Endodermal cell (in vitro differentiated cells): ENCODE results near the gene DYRK1A. TPM values are rescaled to one million over a fixed set of nuclear protein-coding genes. Genes with fewer than 3 reads are reported as not detected.

Source experiments
- DNase-seq: peaks from one replicate; pipeline ENCODE4 v3.0.0-alpha.2; 2017
- H3K27ac ChIP-seq: 2 replicates; pipeline ENCODE4 v1.5.1; 2013; ENCODE audit warnings: mild to moderate bottlenecking, low read depth, low read length, moderate library complexity
- H3K27me3 ChIP-seq: 2 replicates; pipeline ENCODE4 v1.6.1; 2013; ENCODE audit warnings: mild to moderate bottlenecking, low read length, moderate library complexity; ENCODE audit not compliant: insufficient read depth, control insufficient read depth, poor library complexity, severe bottlenecking
- H3K36me3 ChIP-seq: 2 replicates; pipeline ENCODE4 v1.7.0; 2013; ENCODE audit warnings: mild to moderate bottlenecking, low read length, moderate library complexity; ENCODE audit not compliant: control insufficient read depth, insufficient read depth
- H3K4me1 ChIP-seq: one replicate; pipeline ENCODE4 v1.7.0; 2013; ENCODE audit warnings: low read length; ENCODE audit not compliant: control insufficient read depth, insufficient read depth
- H3K4me3 ChIP-seq: 2 replicates; pipeline ENCODE4 v1.5.1; 2013; ENCODE audit warnings: mild to moderate bottlenecking, low read length, moderate library complexity
- H3K9ac ChIP-seq: 2 replicates; pipeline ENCODE4 v1.6.1; 2013; ENCODE audit warnings: mild to moderate bottlenecking, low read length, moderate library complexity; ENCODE audit not compliant: poor library complexity, severe bottlenecking; ENCODE audit errors: extremely low read depth
- H3K9me3 ChIP-seq: 2 replicates; pipeline ENCODE4 v1.6.1; 2013; ENCODE audit warnings: mild to moderate bottlenecking, low read length, moderate library complexity; ENCODE audit not compliant: control insufficient read depth
- H3K27ac Mint-ChIP-seq: 2 replicates; pipeline ENCODE4 v1.8.0; 2020; ENCODE audit warnings: mixed read lengths
- H3K27me3 Mint-ChIP-seq: 2 replicates; pipeline ENCODE4 v1.8.0; 2021; ENCODE audit warnings: mild to moderate bottlenecking, mixed read lengths; ENCODE audit not compliant: insufficient read depth
- H3K36me3 Mint-ChIP-seq: 2 replicates; pipeline ENCODE4 v1.8.0; 2020; ENCODE audit warnings: low read depth, mixed read lengths
- H3K4me1 Mint-ChIP-seq: 2 replicates; pipeline ENCODE4 v1.8.0; 2020; ENCODE audit warnings: mixed read lengths
- H3K4me3 Mint-ChIP-seq: 2 replicates; pipeline ENCODE4 v1.8.0; 2020; ENCODE audit warnings: mild to moderate bottlenecking, moderate library complexity, mixed read lengths
- H3K9me3 Mint-ChIP-seq: 2 replicates; pipeline ENCODE4 v1.8.0; 2020; ENCODE audit warnings: mild to moderate bottlenecking, mixed read lengths
- CTCF ChIP-seq: fragments of 200-600 bp; sonication (generic); conservative IDR thresholded peaks from 2 replicates; pipeline ENCODE4 v1.5.0; 2021; ENCODE audit warnings: antibody characterized with exemption, mild to moderate bottlenecking
- WGBS, 2 experiments: methylation state at CpG; one replicate each; pipeline versions ENCODE4 v1.1.5 to v1.1.7; 2013; ENCODE audit warnings: missing lambda C conversion rate in 2 of 2, mixed read lengths in 1 of 2; ENCODE audit not compliant: insufficient coverage in 1 of 2, insufficient read length in 1 of 2; 5-methylcytosine and 5-hydroxymethylcytosine counted together
- total RNA-seq, 2 donors: library from RNA; stranded (reverse); fragmentation: NEBNext Ultra II Directional in 1 of 2; extraction: Animal tissue kit (Norgen Biotek cat#: 25700) in 1 of 2; gene quantifications; 2 replicates in 1 of 2; 3 replicates in 1 of 2; pipeline ENCODE4 v1.2.1, GENCODE V29; 2021

The DYRK1A gene
- total RNA-seq, 2 donors from 2014 or later = 73.9 to 75.2 TPM

DNA sequence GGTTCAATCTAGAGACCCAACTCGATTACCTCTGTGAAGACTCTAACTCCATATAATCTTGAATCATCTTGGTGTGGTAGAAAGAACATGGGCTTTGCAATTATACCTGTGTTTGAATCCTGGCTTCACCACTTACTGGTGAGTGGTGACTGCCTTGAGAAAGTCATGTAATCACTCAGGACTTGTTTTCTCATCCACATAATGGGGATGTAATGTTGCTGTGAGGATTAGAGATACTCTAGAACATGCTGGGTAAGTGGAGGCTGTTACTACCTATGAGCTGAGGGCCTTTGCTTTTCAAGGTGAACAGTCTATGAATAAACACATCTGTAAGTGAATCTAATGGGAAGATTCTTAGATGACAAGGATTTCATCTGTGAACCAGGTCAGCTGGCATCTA is 2.6 kb upstream of the DYRK1A start:
- no peaks in the 10 kb centered on the region for H3K36me3 Mint-ChIP-seq
- H3K9me3 Mint-ChIP-seq = no peaks in the 10 kb centered on the region
- no peak overlapping the region for H3K27ac Mint-ChIP-seq
- Histone ChIP-seq H3K27ac (no peak overlapping the region), H3K9me3 (no peaks in the 10 kb centered on the region), H3K36me3 (no peaks in the 10 kb centered on the region), H3K9ac (no peak overlapping the region), H3K27me3 (no peaks in the 10 kb centered on the region), H3K4me1 (no peaks in the 10 kb centered on the region), H3K4me3 (no peak overlapping the region)
- TF ChIP-seq CTCF = no peak
- 90% methylated on average over 1 of the region's 1 CpG; no CpG with 5 or more reads in 1 of the 2 experiments for WGBS, 2 experiments
- H3K4me3 Mint-ChIP-seq = no peak overlapping the region
- peaks cover 11% of the 10 kb centered on the region for H3K4me1 Mint-ChIP-seq
- H3K27me3 Mint-ChIP-seq = no peaks in the 10 kb centered on the region
- DNase-seq = no peak

- Mint-ChIP-seq H3K27me3 (no peaks in the 10 kb centered on the region), H3K36me3 (no peaks in the 10 kb centered on the region), H3K4me3 (peak overlapping the region; percentile 98), H3K9me3 (no peaks in the 10 kb centered on the region), H3K27ac (peak overlapping the region; percentile 99), H3K4me1 (peaks cover 18% of the 10 kb centered on the region)
- no peak for DNase-seq
- Histone ChIP-seq H3K27ac (no peak overlapping the region), H3K9me3 (no peaks in the 10 kb centered on the region), H3K36me3 (no peaks in the 10 kb centered on the region), H3K4me3 (peak overlapping the region; percentile 94), H3K9ac (no peak overlapping the region), H3K4me1 (no peaks in the 10 kb centered on the region), H3K27me3 (no peaks in the 10 kb centered on the region)
- WGBS, 2 experiments = 87 to 93% methylated on average over 7 of the region's 7 CpGs
- TF ChIP-seq CTCF = no peak
Measured at GRCh38 chr21:37364722-37365121, 1.9 kb upstream of the DYRK1A start.

DNA sequence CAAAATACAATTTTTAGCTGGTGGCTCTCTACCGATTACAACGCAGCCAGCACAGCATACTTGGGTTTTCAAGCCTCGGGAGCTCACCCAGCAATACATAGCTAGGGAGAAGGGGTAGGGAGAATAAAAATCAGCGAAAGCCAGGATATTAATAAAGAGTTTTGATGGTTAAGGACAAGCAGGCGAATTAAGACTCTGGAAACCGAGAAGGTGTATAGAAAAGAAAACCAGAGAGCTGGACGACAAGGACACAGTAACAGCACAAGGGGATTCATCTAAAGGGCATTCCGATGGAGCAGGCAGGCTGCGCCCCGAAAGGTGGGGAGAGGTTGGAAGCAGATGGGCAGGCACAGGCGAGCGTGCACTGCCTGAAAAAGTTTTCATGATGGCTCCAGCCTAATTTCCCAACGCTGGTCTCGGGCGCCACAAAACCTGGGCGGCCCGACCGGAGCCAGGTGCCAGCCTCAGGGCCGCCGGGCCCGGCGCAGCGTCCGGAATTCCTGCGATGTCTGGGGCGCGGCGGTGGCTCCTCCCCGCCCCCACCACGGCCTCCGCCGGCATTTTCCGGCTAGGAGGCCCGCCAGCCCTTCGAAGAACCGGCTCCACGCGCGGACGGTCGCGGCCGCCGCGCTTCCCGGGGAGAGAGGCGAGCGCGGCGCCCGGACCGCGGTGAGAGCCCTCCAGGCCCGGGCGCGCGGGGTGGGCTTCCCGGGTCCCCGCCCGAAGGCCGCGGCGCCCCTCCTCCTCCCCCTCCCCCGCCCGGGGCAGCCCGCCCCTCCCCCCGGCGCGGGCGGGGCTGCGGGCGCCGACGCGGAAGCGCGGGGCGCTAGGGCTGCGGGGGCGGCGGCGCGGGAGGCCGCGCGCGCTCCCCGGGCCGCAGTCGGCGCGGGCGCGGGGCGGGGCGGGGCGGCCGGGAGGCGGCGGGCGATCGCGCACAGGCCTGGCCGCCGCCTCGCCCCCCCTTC is 774 bp upstream of the DYRK1A start:
- WGBS, 2 experiments = 0 to 3% methylated on average over 8 to 87 of the region's 106 CpGs

More for the DNA sequence above, 774 bp upstream of the DYRK1A start:
- no peaks in the 10 kb centered on the region for H3K36me3 Mint-ChIP-seq
- peak overlapping the region; percentile 99 for H3K27ac Mint-ChIP-seq
- Histone ChIP-seq H3K9ac (peak overlapping the region; percentile 95), H3K9me3 (no peaks in the 10 kb centered on the region), H3K36me3 (no peaks in the 10 kb centered on the region), H3K4me3 (peak overlapping the region; percentile 94), H3K27ac (peak overlapping the region; percentile 96), H3K4me1 (no peaks in the 10 kb centered on the region), H3K27me3 (no peaks in the 10 kb centered on the region)
- H3K9me3 Mint-ChIP-seq = no peaks in the 10 kb centered on the region
- H3K4me3 Mint-ChIP-seq = peak overlapping the region; percentile 98
- no peak for TF ChIP-seq CTCF
- H3K27me3 Mint-ChIP-seq = no peaks in the 10 kb centered on the region
- DNase-seq = peak; percentile 86
- H3K4me1 Mint-ChIP-seq = peaks cover 29% of the 10 kb centered on the region
